GM18526 (cell line): Measurements from ENCODE around the gene ALPK3.

Source experiments
- POLR2A ChIP-seq: IDR thresholded peaks from 3 replicates; pipeline ENCODE4 v1.6.1; 2011; ENCODE audit not compliant: insufficient read length; ENCODE audit errors: extremely low read depth

ALPK3 gene

GRCh38 chr15:84816694-84817465 lies at the start of gene ALPK3:
Gene ALPK3, plus strand, starts transcription at chr15:84817356. Its CDS starts 97 bp downstream, at chr15:84817453.
- no peak for TF ChIP-seq POLR2A

- TF ChIP-seq POLR2A, result no peak
These were observed 45.1 kb upstream of the ALPK3 start for GRCh38 chr15:84772031-84772430.

GRCh38 chr15:84772467-84772866 lies 44.7 kb upstream of the ALPK3 start:
- TF ChIP-seq POLR2A, result no peak

GRCh38 chr15:84773716-84774115 lies 43.4 kb upstream of the ALPK3 start:
- TF ChIP-seq POLR2A, result no peak

- no peak for TF ChIP-seq POLR2A
These were observed 41.2 kb upstream of the ALPK3 start for GRCh38 chr15:84775867-84776449.

- TF ChIP-seq POLR2A, result no peak
These were observed 39.0 kb upstream of the ALPK3 start for GRCh38 chr15:84778194-84778593.

- TF ChIP-seq POLR2A, result no peak
These were observed 36.7 kb upstream of the ALPK3 start for GRCh38 chr15:84780492-84780891.

GRCh38 chr15:84781495-84781894 lies 35.7 kb upstream of the ALPK3 start:
- no peak for TF ChIP-seq POLR2A

- TF ChIP-seq POLR2A, result no peak
These were observed 34.8 kb upstream of the ALPK3 start for GRCh38 chr15:84782346-84782745.

GRCh38 chr15:84783493-84784251 lies 33.5 kb upstream of the ALPK3 start:
- no peak for TF ChIP-seq POLR2A

GRCh38 chr15:84784262-84784661 lies 32.9 kb upstream of the ALPK3 start:
- TF ChIP-seq POLR2A, result no peak

- TF ChIP-seq POLR2A, result no peak
These were observed 32.1 kb upstream of the ALPK3 start for GRCh38 chr15:84785053-84785452.

- no peak for TF ChIP-seq POLR2A
These were observed 28.7 kb upstream of the ALPK3 start for GRCh38 chr15:84788500-84788899.

- TF ChIP-seq POLR2A, result no peak
These were observed 27.4 kb upstream of the ALPK3 start for GRCh38 chr15:84789762-84790161.

- TF ChIP-seq POLR2A, result no peak
These were observed 26.5 kb upstream of the ALPK3 start for GRCh38 chr15:84790676-84791075.

GRCh38 chr15:84791763-84792162 lies 25.4 kb upstream of the ALPK3 start:
- TF ChIP-seq POLR2A, result no peak
